SH-SY5Y (cell line): ENCODE data around the gene F2RL1.

Source experiments
- GATA2 ChIP-seq: IDR thresholded peaks from 2 replicates; pipeline ENCODE4 v1.6.1; 2011; ENCODE audit warnings: mild to moderate bottlenecking, low read depth, low read length
- GATA3 ChIP-seq: IDR thresholded peaks from 2 replicates; pipeline ENCODE4 v1.6.1; 2011; ENCODE audit warnings: low read depth, mild to moderate bottlenecking, low read length, moderate library complexity

- TF ChIP-seq GATA2 (no peak), GATA3 (no peak)
Measured at GRCh38 chr5:76859591-76860247, 40.9 kb downstream of the F2RL1 start.
